Measurements from ENCODE around the gene PALB2.

PALB2 gene

DNA sequence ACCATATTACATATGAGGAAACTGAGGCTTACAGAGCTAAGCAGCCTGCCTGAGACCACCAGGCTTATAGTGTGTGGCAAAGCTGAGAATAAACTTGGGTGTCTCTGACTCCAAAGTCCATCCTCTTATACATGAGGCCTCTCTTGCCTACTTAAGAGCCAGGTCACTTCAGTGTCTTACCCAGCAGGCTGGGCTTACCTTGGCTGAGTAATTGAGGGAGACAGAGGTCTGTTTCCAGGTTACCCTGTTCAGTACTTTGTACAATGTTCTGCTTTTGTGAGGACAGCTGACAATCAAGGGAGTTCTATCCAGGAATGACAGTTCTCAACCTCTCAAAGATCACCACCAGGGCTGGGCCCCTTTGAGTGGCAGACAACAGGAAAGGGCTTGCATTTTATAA lies 59.3 kb downstream of the PALB2 start:
- no peak overlapping the region for H3K4me3 ChIP-seq (replicated peaks; ENCODE audit: low read depth, low read length)
- TF ChIP-seq, protein P1, sequence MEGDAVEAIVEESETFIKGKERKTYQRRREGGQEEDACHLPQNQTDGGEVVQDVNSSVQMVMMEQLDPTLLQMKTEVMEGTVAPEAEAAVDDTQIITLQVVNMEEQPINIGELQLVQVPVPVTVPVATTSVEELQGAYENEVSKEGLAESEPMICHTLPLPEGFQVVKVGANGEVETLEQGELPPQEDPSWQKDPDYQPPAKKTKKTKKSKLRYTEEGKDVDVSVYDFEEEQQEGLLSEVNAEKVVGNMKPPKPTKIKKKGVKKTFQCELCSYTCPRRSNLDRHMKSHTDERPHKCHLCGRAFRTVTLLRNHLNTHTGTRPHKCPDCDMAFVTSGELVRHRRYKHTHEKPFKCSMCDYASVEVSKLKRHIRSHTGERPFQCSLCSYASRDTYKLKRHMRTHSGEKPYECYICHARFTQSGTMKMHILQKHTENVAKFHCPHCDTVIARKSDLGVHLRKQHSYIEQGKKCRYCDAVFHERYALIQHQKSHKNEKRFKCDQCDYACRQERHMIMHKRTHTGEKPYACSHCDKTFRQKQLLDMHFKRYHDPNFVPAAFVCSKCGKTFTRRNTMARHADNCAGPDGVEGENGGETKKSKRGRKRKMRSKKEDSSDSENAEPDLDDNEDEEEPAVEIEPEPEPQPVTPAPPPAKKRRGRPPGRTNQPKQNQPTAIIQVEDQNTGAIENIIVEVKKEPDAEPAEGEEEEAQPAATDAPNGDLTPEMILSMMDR (IDR thresholded peaks at IDR 0.05; ENCODE audit: low read length, missing control alignments) = no peak
- no peak for DNase-seq (ENCODE audit: low read depth)

DNA sequence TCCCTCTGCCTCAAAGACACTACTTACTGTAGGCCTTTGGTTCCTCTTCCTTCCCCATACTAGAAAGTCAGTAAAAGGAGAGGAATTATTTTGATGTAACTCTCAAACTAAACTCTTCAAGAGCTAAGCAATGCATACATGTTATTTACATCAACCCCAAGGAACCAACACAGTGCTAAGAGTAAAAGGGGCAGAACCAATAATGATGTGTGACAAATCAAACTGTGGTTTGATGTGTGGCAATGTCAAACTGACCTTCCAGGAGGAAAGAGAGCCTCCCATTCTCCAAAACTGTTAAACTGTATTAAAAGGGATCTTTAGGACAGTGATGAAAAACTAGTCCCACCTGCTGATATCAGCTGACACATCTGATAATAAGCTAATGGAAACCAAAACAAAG lies 60.7 kb downstream of the PALB2 start:
- TF ChIP-seq, protein P1 (IDR thresholded peaks at IDR 0.05; ENCODE audit: low read length, missing control alignments) = no peak
- no peak overlapping the region for H3K4me3 ChIP-seq (replicated peaks; ENCODE audit: low read depth, low read length)
- no peak for DNase-seq (ENCODE audit: low read depth)

DNA sequence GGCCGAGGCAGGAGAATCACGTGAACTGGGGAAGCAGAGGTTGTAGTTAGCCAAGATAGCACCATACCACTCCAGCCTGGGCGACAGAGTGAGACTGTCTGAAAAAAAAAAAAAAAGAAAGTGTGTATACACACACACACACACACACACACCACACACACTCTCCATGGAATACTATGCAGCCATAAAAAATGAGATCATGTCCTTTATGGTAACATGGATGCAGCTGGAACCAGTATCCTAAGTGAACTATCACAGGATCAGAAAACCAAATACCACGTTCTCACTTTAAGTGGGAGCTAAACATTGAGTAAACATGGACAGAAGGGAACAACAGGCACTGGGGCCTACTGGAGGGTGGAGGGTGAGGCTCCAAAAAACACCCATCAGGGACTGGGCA lies 61.7 kb downstream of the PALB2 start:
- H3K4me3 ChIP-seq (replicated peaks; ENCODE audit: low read depth, low read length) = no peak overlapping the region
- no peak for DNase-seq (ENCODE audit: low read depth)
- TF ChIP-seq, protein P1 (IDR thresholded peaks at IDR 0.05; ENCODE audit: low read length, missing control alignments) = no peak

DNA sequence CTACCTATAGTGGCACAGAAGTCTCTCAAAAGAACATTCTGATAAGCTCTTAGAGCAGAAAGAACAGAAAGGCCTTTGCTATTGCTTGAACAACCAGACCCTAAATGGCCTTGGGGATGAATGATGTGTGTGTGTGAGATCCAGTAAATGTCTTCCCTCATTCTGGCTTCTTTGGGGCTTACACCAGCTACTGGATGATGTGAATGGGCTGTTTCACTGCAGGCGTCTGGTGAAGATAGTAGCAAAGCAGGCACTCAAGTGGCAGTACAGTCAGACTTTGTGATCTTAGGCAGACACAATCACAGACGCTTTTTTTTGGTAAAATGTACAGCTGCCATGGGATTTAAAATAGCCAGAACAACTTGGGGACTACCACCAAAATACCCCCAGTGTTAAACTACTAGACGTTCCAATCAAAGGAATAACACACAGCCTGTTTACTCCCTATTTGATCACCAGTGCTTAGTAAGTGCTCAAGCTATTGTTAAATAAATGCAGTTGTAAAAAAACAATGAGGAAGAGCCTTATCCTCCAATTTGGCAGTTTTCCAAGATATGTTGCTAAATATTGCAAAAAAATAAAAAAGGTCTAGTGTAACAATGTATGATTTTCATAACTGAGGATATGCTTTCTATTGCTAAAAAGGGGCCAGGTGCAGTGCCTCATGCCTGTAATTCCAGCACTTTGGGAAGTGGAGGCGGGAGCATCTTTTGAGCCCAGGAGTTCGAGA lies 62.8 kb downstream of the PALB2 start:
- TF ChIP-seq, protein P1 (IDR thresholded peaks at IDR 0.05; ENCODE audit: low read length, missing control alignments) = no peak
- DNase-seq (ENCODE audit: low read depth) = peak; percentile 86
- H3K4me3 ChIP-seq (replicated peaks; ENCODE audit: low read depth, low read length) = no peak overlapping the region

DNA sequence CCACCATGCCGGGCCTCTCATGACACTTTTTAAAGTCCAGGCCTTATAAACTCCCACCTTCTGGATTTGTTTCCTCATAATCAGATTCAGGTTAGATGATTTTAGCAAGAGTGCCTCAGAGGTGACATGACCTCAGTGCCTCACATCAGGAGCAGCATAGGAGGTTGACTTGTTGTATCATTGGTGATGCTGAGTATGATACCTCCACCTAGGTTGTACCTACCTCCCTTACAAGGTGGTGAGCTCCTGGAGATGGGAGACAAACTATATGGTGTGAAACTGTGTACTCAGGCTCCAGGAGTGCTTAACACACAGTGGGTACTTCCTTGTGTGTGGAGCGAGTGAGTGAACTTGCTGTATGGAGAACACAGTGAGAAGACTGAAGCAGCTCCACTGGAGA lies 63.6 kb downstream of the PALB2 start:
- H3K4me3 ChIP-seq (replicated peaks; ENCODE audit: low read depth, low read length) = no peak overlapping the region
- TF ChIP-seq, protein P1 (IDR thresholded peaks at IDR 0.05; ENCODE audit: low read length, missing control alignments) = no peak

DNA sequence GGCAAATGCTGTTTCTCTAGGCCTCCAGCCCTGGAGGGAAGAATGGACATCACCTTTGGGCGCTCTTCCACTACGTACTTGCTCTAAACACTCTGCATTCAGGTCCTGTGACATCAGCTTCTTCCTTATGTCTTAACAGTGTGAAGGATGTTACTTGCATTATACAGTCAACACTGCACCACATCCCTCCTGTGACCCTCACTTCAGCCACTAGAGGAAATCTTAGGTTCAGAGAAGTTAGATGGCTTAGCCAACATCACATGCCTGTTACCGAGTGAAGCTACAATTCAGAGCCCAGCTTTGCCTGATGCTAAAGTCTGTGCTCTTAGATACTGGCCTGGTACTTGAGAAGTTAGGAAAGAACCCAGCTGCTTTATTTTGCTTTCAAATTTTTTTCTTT lies 65.3 kb downstream of the PALB2 start:
- TF ChIP-seq, protein P1 (IDR thresholded peaks at IDR 0.05; ENCODE audit: low read length, missing control alignments) = no peak
- DNase-seq (ENCODE audit: low read depth) = no peak
- no peak overlapping the region for H3K4me3 ChIP-seq (replicated peaks; ENCODE audit: low read depth, low read length)

More for the DNA sequence above, 63.6 kb downstream of the PALB2 start:
- no peak for DNase-seq (ENCODE audit: low read depth)

DNA sequence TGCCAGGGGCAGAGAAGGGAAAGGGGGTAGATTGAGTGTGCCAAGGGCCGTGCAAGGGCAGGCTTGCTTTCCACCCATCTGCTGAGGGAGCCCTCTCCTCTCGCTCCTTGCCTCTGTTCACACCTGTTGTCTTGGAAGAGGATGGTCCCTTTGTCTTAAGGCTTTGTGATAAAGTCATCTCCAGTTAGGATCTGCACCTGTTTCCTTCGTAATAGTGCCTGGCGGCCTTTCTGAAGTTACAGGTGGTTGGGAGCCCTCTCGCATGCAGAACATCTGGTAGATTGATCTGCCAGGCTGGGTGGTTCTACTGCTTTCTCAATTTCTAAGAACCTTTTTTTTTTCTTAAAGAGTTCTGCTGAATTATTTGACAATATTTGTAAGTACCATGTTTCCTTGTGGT lies 67.3 kb downstream of the PALB2 start:
- no peak for DNase-seq (ENCODE audit: low read depth)
- no peak overlapping the region for H3K4me3 ChIP-seq (replicated peaks; ENCODE audit: low read depth, low read length)
- TF ChIP-seq, protein P1 (IDR thresholded peaks at IDR 0.05; ENCODE audit: low read length, missing control alignments) = no peak
